Epidermal melanocyte (primary cell): ENCODE results near the gene PHACTR2.
"Not testable (repeated sequence)": the region's sequence is repeated elsewhere in the genome, so short reads cannot be mapped to it uniquely, and the experiment has no call there.

Source experiments
- DNase-seq: peaks from one replicate; pipeline ENCODE4 v3.0.0; 2011; ENCODE audit warnings: low spot score; ENCODE audit not compliant: insufficient read length

Gene PHACTR2

GRCh38 chr6:143677891-143678791 is at the start of gene PHACTR2:
TSS of gene PHACTR2 (plus strand) at chr6:143677965. CDS start at chr6:143678164, 199 bp downstream.
- DNase-seq = peak; percentile 62

- DNase-seq = no peak
Observed at GRCh38 chr6:143629104-143630080, 48.4 kb upstream of the PHACTR2 start.

- DNase-seq = not testable (repeated sequence)
Observed at GRCh38 chr6:143631196-143631595, 46.6 kb upstream of the PHACTR2 start.

GRCh38 chr6:143632894-143633293 is 44.9 kb upstream of the PHACTR2 start:
- DNase-seq = no peak

- DNase-seq = no peak
Observed at GRCh38 chr6:143634486-143634885, 43.3 kb upstream of the PHACTR2 start.

- no peak for DNase-seq
Observed at GRCh38 chr6:143637691-143638090, 40.1 kb upstream of the PHACTR2 start.

- DNase-seq = no peak
Observed at GRCh38 chr6:143642403-143642802, 35.4 kb upstream of the PHACTR2 start.

GRCh38 chr6:143647191-143647590 is 30.6 kb upstream of the PHACTR2 start:
- DNase-seq = no peak

- DNase-seq = no peak
Observed at GRCh38 chr6:143647732-143648131, 30.0 kb upstream of the PHACTR2 start.

GRCh38 chr6:143649319-143649718 is 28.4 kb upstream of the PHACTR2 start:
- not testable (repeated sequence) for DNase-seq

GRCh38 chr6:143651328-143651727 is 26.4 kb upstream of the PHACTR2 start:
- not testable (repeated sequence) for DNase-seq

GRCh38 chr6:143652841-143653331 is 24.9 kb upstream of the PHACTR2 start:
- no peak for DNase-seq

GRCh38 chr6:143655541-143655940 is 22.2 kb upstream of the PHACTR2 start:
- no peak for DNase-seq

- DNase-seq = no peak
Observed at GRCh38 chr6:143656026-143656425, 21.7 kb upstream of the PHACTR2 start.

- no peak for DNase-seq
Observed at GRCh38 chr6:143657809-143658208, 20.0 kb upstream of the PHACTR2 start.

- not testable (repeated sequence) for DNase-seq
Observed at GRCh38 chr6:143660170-143660569, 17.6 kb upstream of the PHACTR2 start.

- DNase-seq = no peak
Observed at GRCh38 chr6:143664171-143664570, 13.6 kb upstream of the PHACTR2 start.

- not testable (repeated sequence) for DNase-seq
Observed at GRCh38 chr6:143666007-143666406, 11.8 kb upstream of the PHACTR2 start.

- not testable (repeated sequence) for DNase-seq
Observed at GRCh38 chr6:143669483-143669882, 8.3 kb upstream of the PHACTR2 start.

- DNase-seq = no peak
Observed at GRCh38 chr6:143673669-143674068, 4.1 kb upstream of the PHACTR2 start.

GRCh38 chr6:143674483-143675381 is 3.0 kb upstream of the PHACTR2 start:
- DNase-seq = no peak
